Muscle of leg (tissue), 11 donors: ENCODE results near the gene NOD1. TPM values are rescaled to one million over a fixed set of nuclear protein-coding genes. Genes with fewer than 3 reads are reported as not detected.
"Not testable (repeated sequence)": the region's sequence is repeated elsewhere in the genome, so short reads cannot be mapped to it uniquely, and the experiment has no call there.

Experiments used
- DNase-seq: peaks from one replicate; pipeline ENCODE4 v3.0.0; 2013
- H3K27ac ChIP-seq: one replicate; pipeline ENCODE4 v1.5.1; 2013; ENCODE audit warnings: mild to moderate bottlenecking, low read length, control low read depth
- H3K27me3 ChIP-seq: one replicate; pipeline ENCODE4 v1.6.1; 2013; ENCODE audit warnings: low read length; ENCODE audit not compliant: control insufficient read depth, insufficient read depth
- H3K36me3 ChIP-seq: one replicate; pipeline ENCODE4 v1.6.1; 2013; ENCODE audit warnings: low read length; ENCODE audit not compliant: control insufficient read depth, insufficient read depth
- H3K4me1 ChIP-seq: one replicate; pipeline ENCODE4 v1.6.1; 2013; ENCODE audit warnings: low read length; ENCODE audit not compliant: control insufficient read depth, insufficient read depth
- H3K4me3 ChIP-seq: one replicate; pipeline ENCODE4 v1.5.1; 2013; ENCODE audit warnings: low read length, control low read depth
- H3K9me3 ChIP-seq: replicated peaks from 2 replicates; pipeline ENCODE4 v1.6.1; 2013; ENCODE audit warnings: low read depth, low read length; ENCODE audit not compliant: control insufficient read depth
- WGBS: methylation state at CpG from one replicate; pipeline ENCODE4 v1.1.5; 2013; ENCODE audit warnings: missing lambda C conversion rate; ENCODE audit not compliant: insufficient coverage; 5-methylcytosine and 5-hydroxymethylcytosine counted together
- polyA plus RNA-seq, 8 donors: library from polyadenylated mRNA; unstranded; fragments of 120-200 nt; gene quantifications; one replicate each; pipeline versions ENCODE4 v1.2.1 to v1.2.3, GENCODE V29; 2013; ENCODE audit warnings: inconsistent platforms in 1 of 8, low replicate concordance in 1 of 8; ENCODE audit not compliant: insufficient read length in 8 of 8, insufficient read depth in 1 of 8
- total RNA-seq: library from RNA; stranded (reverse); fragments of 120-200 nt; gene quantifications from one replicate; pipeline ENCODE4 v1.2.4, GENCODE V29; 2013

NOD1 gene
- total and polyA plus RNA-seq, 9 donors = 9.1 to 20.8 (median 13.1) TPM

- peaks cover 16% of the 10 kb centered on the region for H3K4me1 ChIP-seq
- H3K9me3 ChIP-seq = not testable (repeated sequence)
- 92% methylated on average over 4 of the region's 9 CpGs for WGBS
These were observed 2.8 kb upstream of the NOD1 start for GRCh38 chr7:30481416-30481815.

GRCh38 chr7:30479202-30480120 is 877 bp upstream of the NOD1 start:
- 85% methylated on average over 10 of the region's 14 CpGs for WGBS
- Histone ChIP-seq H3K4me1 (peaks cover 23% of the 10 kb centered on the region), H3K27me3 (no peaks in the 10 kb centered on the region), H3K27ac (peak overlapping the region; percentile 98), H3K9me3 (no peaks in the 10 kb centered on the region), H3K36me3 (peaks cover 3% of the 10 kb centered on the region), H3K4me3 (peak overlapping the region; percentile 84)
- DNase-seq = peak; percentile 63

More at GRCh38 chr7:30481416-30481815, 2.8 kb upstream of the NOD1 start:
- not testable (repeated sequence) for DNase-seq, H3K4me3 ChIP-seq, H3K27ac ChIP-seq, H3K27me3 ChIP-seq, H3K36me3 ChIP-seq

GRCh38 chr7:30476459-30477145 is 2.0 kb downstream of the NOD1 start:
- Histone ChIP-seq H3K27ac (peak overlapping the region; percentile 23), H3K36me3 (peaks cover 5% of the 10 kb centered on the region), H3K9me3 (no peaks in the 10 kb centered on the region), H3K27me3 (no peaks in the 10 kb centered on the region), H3K4me3 (no peak overlapping the region), H3K4me1 (peaks cover 31% of the 10 kb centered on the region)
- WGBS = 35% methylated on average over 5 of the region's 10 CpGs
- peak; percentile 56 for DNase-seq

GRCh38 chr7:30475580-30475979 is 3.0 kb downstream of the NOD1 start:
- Histone ChIP-seq H3K9me3 (no peaks in the 10 kb centered on the region), H3K4me3 (no peak overlapping the region), H3K27me3 (no peaks in the 10 kb centered on the region), H3K4me1 (peaks cover 41% of the 10 kb centered on the region), H3K27ac (no peak overlapping the region), H3K36me3 (peaks cover 5% of the 10 kb centered on the region)
- WGBS = 75% methylated on average over 3 of the region's 6 CpGs
- DNase-seq = no peak

- Histone ChIP-seq H3K27me3 (no peaks in the 10 kb centered on the region), H3K36me3 (peaks cover 5% of the 10 kb centered on the region), H3K9me3 (no peaks in the 10 kb centered on the region), H3K4me1 (peaks cover 48% of the 10 kb centered on the region), H3K27ac (no peak overlapping the region), H3K4me3 (no peak overlapping the region)
- WGBS = no CpG with 5 or more reads among the region's 2 CpGs
- DNase-seq = peak; percentile 75
These were observed 3.7 kb downstream of the NOD1 start for GRCh38 chr7:30474893-30475292.

- H3K4me3 ChIP-seq = no peak overlapping the region
- no peak overlapping the region for H3K27ac ChIP-seq
- 100% methylated on average over 7 of the region's 10 CpGs for WGBS
- peaks cover 5% of the 10 kb centered on the region for H3K36me3 ChIP-seq
- no peaks in the 10 kb centered on the region for H3K9me3 ChIP-seq
- peaks cover 52% of the 10 kb centered on the region for H3K4me1 ChIP-seq
- DNase-seq = no peak
- H3K27me3 ChIP-seq = no peaks in the 10 kb centered on the region
These were observed 4.1 kb downstream of the NOD1 start for GRCh38 chr7:30474485-30474884.

- Histone ChIP-seq H3K27ac (no peak overlapping the region), H3K36me3 (peaks cover 5% of the 10 kb centered on the region), H3K9me3 (no peaks in the 10 kb centered on the region), H3K27me3 (no peaks in the 10 kb centered on the region), H3K4me3 (no peak overlapping the region), H3K4me1 (peaks cover 55% of the 10 kb centered on the region)
- DNase-seq = no peak
- no CpG with 5 or more reads among the region's 1 CpG for WGBS
These were observed 4.7 kb downstream of the NOD1 start for GRCh38 chr7:30473903-30474302.

- peaks cover 5% of the 10 kb centered on the region for H3K36me3 ChIP-seq
- H3K27ac ChIP-seq = no peak overlapping the region
- H3K9me3 ChIP-seq = no peaks in the 10 kb centered on the region
- H3K4me1 ChIP-seq = peaks cover 58% of the 10 kb centered on the region
- no peaks in the 10 kb centered on the region for H3K27me3 ChIP-seq
- DNase-seq = no peak
- no CpG with 5 or more reads among the region's 4 CpGs for WGBS
- H3K4me3 ChIP-seq = no peak overlapping the region
These were observed 5.5 kb downstream of the NOD1 start for GRCh38 chr7:30472784-30473775.

- Histone ChIP-seq H3K27me3 (no peaks in the 10 kb centered on the region), H3K4me1 (peaks cover 54% of the 10 kb centered on the region), H3K4me3 (no peak overlapping the region), H3K36me3 (peaks cover 5% of the 10 kb centered on the region), H3K9me3 (no peaks in the 10 kb centered on the region), H3K27ac (peak overlapping the region; percentile 85)
- no peak for DNase-seq
- no CpG with 5 or more reads among the region's 4 CpGs for WGBS
These were observed 6.4 kb downstream of the NOD1 start for GRCh38 chr7:30472081-30472783.
